ENCODE results near the gene PTPRCAP.

- TF ChIP-seq POLR2A (IDR thresholded peaks at IDR 0.05; ENCODE audit: low read depth, low read length) (peak; percentile 68), CTCF (IDR thresholded peaks at IDR 0.05 in 2 of 3, conservative IDR thresholded peaks at IDR 0.05 in 1 of 3; ENCODE audit: control insufficient read depth in 2 of 3, extremely low read depth in 1 of 3, insufficient read depth in 1 of 3, low read depth in 3 of 3, low read length in 3 of 3) (no peak), NR2C2 (IDR thresholded peaks at IDR 0.05; ENCODE audit: borderline replicate concordance, control insufficient read depth, insufficient read length, low read depth) (no peak), EP300 (IDR thresholded peaks at IDR 0.05; ENCODE audit: borderline replicate concordance in 1 of 2, control insufficient read depth in 1 of 2, low read depth in 2 of 2, low read length in 2 of 2) (no peak), EZH2 (IDR thresholded peaks at IDR 0.05; ENCODE audit: borderline replicate concordance, control insufficient read depth, low read depth, low read length) (no peak), MAX (IDR thresholded peaks at IDR 0.05; ENCODE audit: low read depth, low read length) (no peak)
Measured at GRCh38 chr11:67432655-67433349, 4.7 kb downstream of the PTPRCAP start.

Data from GM12878 (cell line).